ENCODE results near the gene CA14.
"Not testable (repeated sequence)": the region's sequence is repeated elsewhere in the genome, so short reads cannot be mapped to it uniquely, and the experiment has no call there.

Gene CA14

GRCh38 chr1:150236614-150237100 lies 20.9 kb upstream of the CA14 start:
- DNase-seq = no peak

- DNase-seq = not testable (repeated sequence)
Observed at GRCh38 chr1:150237176-150237575, 20.4 kb upstream of the CA14 start.

GRCh38 chr1:150237746-150238145 lies 19.8 kb upstream of the CA14 start:
- DNase-seq = no peak

GRCh38 chr1:150243003-150243402 lies 14.6 kb upstream of the CA14 start:
- no peak for DNase-seq

- DNase-seq = no peak
Observed at GRCh38 chr1:150249936-150250335, 7.6 kb upstream of the CA14 start.

GRCh38 chr1:150256198-150256553 lies 1.4 kb upstream of the CA14 start:
- no peak for DNase-seq

GRCh38 chr1:150256554-150257341 lies 826 bp upstream of the CA14 start:
- no peak for DNase-seq

- no peak for DNase-seq
Observed at GRCh38 chr1:150259217-150259616, 1.6 kb downstream of the CA14 start.

- peak; percentile 76 for DNase-seq
Observed at GRCh38 chr1:150259758-150260669, 2.4 kb downstream of the CA14 start.

- DNase-seq = no peak
Observed at GRCh38 chr1:150261367-150261766, 3.8 kb downstream of the CA14 start.

GRCh38 chr1:150262388-150263320 lies 5.1 kb downstream of the CA14 start:
- no peak for DNase-seq

- DNase-seq = no peak
Observed at GRCh38 chr1:150263549-150263948, 6.0 kb downstream of the CA14 start.

- DNase-seq = no peak
Observed at GRCh38 chr1:150267896-150268295, 10.3 kb downstream of the CA14 start.

- DNase-seq = no peak
Observed at GRCh38 chr1:150268340-150268704, 10.7 kb downstream of the CA14 start.

GRCh38 chr1:150268705-150269403 lies 11.3 kb downstream of the CA14 start, which contains the start of gene APH1A:
TSS of gene APH1A (minus strand) at chr1:150269016. CDS start at chr1:150268810, 206 bp downstream.
- DNase-seq = peak; percentile 99

GRCh38 chr1:150269451-150269850 lies 11.9 kb downstream of the CA14 start:
- no peak for DNase-seq

- no peak for DNase-seq
Observed at GRCh38 chr1:150271291-150271959, 13.9 kb downstream of the CA14 start.

GRCh38 chr1:150273311-150273710 lies 15.7 kb downstream of the CA14 start:
- DNase-seq = no peak

GRCh38 chr1:150280138-150280707 lies 22.6 kb downstream of the CA14 start:
- no peak for DNase-seq

- DNase-seq = peak; percentile 66
Observed at GRCh38 chr1:150281221-150281757, 23.7 kb downstream of the CA14 start.
